SU-DHL-6 (cell line): ENCODE results near the gene TMCC1.

Source experiments
- CTCF ChIP-seq: fragments of 200-600 bp; sonication (generic); IDR thresholded peaks from one replicate; pipeline ENCODE4 v1.5.1; 2017; ENCODE audit warnings: antibody characterized with exemption, mild to moderate bottlenecking, low read length, moderate library complexity; ENCODE audit not compliant: insufficient read depth, poor library complexity, severe bottlenecking
- EZH2phosphoT487 ChIP-seq: fragments of 200-600 bp; sonication (generic), shearing (Covaris generic); conservative IDR thresholded peaks from 2 replicates; pipeline ENCODE4 v1.6.1; 2018; ENCODE audit warnings: mild to moderate bottlenecking, antibody characterized with exemption, low read length, moderate library complexity, mixed read lengths

- TF ChIP-seq CTCF (no peak), EZH2phosphoT487 (no peak)
Observed at GRCh38 chr3:129648391-129648790, 245.1 kb downstream of the TMCC1 start.
